GM06990 (cell line): ENCODE measurements around the gene MUC7.

ENCODE experiments used
- DNase-seq: peaks from one replicate; pipeline ENCODE4 v3.0.0-alpha.2; 2011; ENCODE audit not compliant: insufficient read length; ENCODE audit errors: extremely low read depth
- H3K27me3 ChIP-seq: replicated peaks from 2 replicates; pipeline ENCODE4 v1.6.0; 2011; ENCODE audit warnings: low read length; ENCODE audit not compliant: control insufficient read depth, insufficient read depth
- H3K36me3 ChIP-seq: 2 replicates; pipeline ENCODE4 v1.5.1; 2011; ENCODE audit warnings: low read length; ENCODE audit not compliant: control insufficient read depth, insufficient read depth
- H3K4me3 ChIP-seq: replicated peaks from 2 replicates; pipeline ENCODE4 v1.5.1; 2011; ENCODE audit warnings: low read depth, mild to moderate bottlenecking, control low read depth, low read length
- TF ChIP-seq, protein P1 (sequence below): IDR thresholded peaks from 2 replicates; pipeline ENCODE4 v1.5.1; 2011; ENCODE audit warnings: low read length, control low read depth, mild to moderate bottlenecking, inconsistent platforms; ENCODE audit not compliant: insufficient read depth, poor library complexity, severe bottlenecking

The MUC7 gene

DNA sequence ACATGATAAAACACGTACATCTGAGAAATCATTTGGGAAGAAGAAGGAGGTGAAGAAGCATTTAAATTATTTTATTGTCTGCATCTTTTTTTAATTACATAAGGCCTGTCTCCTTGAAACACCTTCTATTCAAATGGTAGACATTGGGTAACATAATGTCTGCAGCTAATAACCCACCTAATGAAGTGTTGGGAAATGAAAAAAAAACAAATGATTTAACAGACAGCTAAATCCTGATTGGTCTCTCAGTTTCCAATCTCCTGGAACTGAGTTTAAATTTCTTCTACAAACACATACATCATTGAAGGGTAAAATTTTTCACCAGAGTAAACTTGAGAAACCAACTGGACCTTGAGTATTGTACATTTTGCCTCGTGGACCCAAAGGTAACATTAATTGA lies 46.3 kb downstream of the MUC7 start, which contains the start of gene AMTN:
AMTN (plus strand) TSS at position 301 of the 400 bp plus-strand sequence. CDS start 209 bp downstream, outside the sequence.
- Histone ChIP-seq H3K36me3 (no peaks in the 10 kb centered on the region), H3K4me3 (no peak within 1 kb of the TSS), H3K27me3 (no peaks in the 10 kb centered on the region)
- DNase-seq = no peak
- TF ChIP-seq, protein P1, sequence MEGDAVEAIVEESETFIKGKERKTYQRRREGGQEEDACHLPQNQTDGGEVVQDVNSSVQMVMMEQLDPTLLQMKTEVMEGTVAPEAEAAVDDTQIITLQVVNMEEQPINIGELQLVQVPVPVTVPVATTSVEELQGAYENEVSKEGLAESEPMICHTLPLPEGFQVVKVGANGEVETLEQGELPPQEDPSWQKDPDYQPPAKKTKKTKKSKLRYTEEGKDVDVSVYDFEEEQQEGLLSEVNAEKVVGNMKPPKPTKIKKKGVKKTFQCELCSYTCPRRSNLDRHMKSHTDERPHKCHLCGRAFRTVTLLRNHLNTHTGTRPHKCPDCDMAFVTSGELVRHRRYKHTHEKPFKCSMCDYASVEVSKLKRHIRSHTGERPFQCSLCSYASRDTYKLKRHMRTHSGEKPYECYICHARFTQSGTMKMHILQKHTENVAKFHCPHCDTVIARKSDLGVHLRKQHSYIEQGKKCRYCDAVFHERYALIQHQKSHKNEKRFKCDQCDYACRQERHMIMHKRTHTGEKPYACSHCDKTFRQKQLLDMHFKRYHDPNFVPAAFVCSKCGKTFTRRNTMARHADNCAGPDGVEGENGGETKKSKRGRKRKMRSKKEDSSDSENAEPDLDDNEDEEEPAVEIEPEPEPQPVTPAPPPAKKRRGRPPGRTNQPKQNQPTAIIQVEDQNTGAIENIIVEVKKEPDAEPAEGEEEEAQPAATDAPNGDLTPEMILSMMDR = no peak

DNA sequence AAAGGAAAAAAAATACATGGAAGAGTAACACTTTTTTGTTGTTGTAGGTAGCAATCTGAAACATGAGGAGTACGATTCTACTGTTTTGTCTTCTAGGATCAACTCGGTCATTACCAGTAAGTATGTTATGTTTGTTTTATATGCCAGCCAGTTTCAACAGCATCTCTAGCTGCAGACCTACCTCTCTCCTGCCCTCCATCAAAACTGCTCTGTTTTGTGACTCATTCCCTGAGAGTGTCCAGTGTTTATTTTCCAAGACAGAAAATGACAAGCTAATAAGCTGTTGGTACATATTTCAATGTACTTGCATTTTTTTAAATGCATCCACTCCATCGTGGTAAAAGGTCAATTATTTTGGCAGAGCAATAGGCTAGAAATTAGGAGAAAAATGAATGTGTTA lies 46.7 kb downstream of the MUC7 start:
- TF ChIP-seq, protein P1 = no peak
- Histone ChIP-seq H3K27me3 (no peaks in the 10 kb centered on the region), H3K36me3 (no peaks in the 10 kb centered on the region), H3K4me3 (no peak overlapping the region)
- no peak for DNase-seq

DNA sequence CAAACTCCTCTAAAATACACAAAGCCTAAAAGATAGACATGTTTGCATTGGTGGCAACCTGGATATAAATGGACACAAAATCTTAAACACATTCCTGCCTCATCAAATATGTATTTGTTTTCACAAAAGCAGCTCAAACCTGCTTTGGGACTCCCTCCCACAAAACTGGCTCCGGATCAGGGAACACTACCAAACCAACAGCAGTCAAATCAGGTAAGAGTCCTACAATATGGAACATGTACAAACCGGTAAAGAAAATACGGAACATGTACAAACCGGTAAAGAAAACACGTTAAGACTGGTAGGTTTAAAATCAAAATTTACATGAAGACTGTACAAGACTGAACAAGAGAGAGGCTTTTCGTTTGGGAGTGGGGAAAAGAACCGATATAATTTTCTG lies 50.6 kb downstream of the MUC7 start:
- H3K4me3 ChIP-seq = no peak overlapping the region
- TF ChIP-seq, protein P1 = no peak
- H3K36me3 ChIP-seq = no peaks in the 10 kb centered on the region
- no peak for DNase-seq
- no peaks in the 10 kb centered on the region for H3K27me3 ChIP-seq

DNA sequence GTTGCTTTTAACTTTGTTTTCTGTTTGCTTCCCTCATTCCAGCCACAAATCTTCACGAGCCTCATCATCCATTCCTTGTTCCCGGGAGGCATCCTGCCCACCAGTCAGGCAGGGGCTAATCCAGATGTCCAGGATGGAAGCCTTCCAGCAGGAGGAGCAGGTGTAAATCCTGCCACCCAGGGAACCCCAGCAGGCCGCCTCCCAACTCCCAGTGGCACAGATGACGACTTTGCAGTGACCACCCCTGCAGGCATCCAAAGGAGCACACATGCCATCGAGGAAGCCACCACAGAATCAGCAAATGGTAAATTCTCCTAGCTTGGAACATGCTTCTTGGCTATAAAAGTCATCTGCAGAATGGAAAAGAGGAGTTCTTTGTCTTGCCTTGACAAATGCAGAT lies 59.0 kb downstream of the MUC7 start:
- TF ChIP-seq, protein P1 = no peak
- no peaks in the 10 kb centered on the region for H3K27me3 ChIP-seq
- no peak for DNase-seq
- H3K4me3 ChIP-seq = no peak overlapping the region
- H3K36me3 ChIP-seq = no peaks in the 10 kb centered on the region

DNA sequence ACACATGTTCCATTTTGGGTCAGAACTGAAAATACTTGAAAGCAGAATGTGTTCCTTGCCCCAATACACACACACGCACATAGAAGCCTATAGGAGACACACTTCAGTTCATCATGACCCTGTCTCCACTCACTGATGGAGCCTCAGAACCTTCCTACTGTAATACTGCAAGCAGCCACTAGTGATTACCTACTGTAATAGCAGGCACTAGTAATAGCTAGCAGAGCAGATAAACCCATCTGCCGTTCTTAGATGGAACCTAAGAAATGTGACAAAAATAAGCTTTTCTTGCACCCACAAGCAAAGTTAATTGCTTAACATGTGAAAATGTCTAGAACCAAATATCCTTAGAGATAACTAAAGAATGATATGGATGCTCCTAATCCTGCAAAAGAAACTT lies 60.0 kb downstream of the MUC7 start:
- no peak for DNase-seq
- no peak overlapping the region for H3K4me3 ChIP-seq
- H3K27me3 ChIP-seq = no peaks in the 10 kb centered on the region
- TF ChIP-seq, protein P1 = peak; percentile 19
- no peaks in the 10 kb centered on the region for H3K36me3 ChIP-seq
